GM12891 (cell line): Measurements from ENCODE around the gene PTRH1.

Source experiments
- POLR2A ChIP-seq: IDR thresholded peaks from 2 replicates; pipeline ENCODE4 v1.6.1; 2011; ENCODE audit warnings: low read depth, low read length, control low read depth
- TAF1 ChIP-seq: IDR thresholded peaks from 2 replicates; pipeline ENCODE4 v1.6.1; 2011; ENCODE audit warnings: low read depth, low read length, control low read depth

DNA sequence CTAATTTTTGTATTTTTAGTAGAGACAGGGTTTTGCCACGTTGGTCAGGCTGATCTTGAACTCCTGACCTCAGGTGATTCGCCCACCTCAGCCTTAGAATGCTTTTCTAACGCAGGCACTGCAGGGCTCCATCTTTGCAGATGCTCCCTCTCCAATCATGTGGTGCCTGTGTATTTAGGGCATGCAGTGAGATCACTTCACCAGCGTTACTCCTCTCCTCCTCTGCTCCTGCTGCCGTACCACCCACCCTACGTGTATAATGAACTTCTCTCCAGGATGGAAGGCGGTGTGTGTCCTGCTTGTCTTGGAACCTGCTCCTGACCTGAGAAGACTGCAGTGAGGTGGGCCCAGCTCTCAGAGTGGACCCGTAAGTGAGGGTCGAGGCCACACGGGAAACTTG, 22.3 kb downstream of the PTRH1 start:
- TF ChIP-seq TAF1 (no peak), POLR2A (no peak)
